ENCODE data around the gene MYBPC1. TPM values are rescaled to one million over a fixed set of nuclear protein-coding genes. Genes with fewer than 3 reads are reported as not detected.
A peak's percentile ranks its signal among the peaks of the same experiment; 100 is the strongest.

MYBPC1 gene
- total and polyA plus RNA-seq, 2 of the 13 experiments (the other 11 are each of a cell fraction or from before 2014, with no cell fraction given) = 0.31 to 0.53 TPM

GRCh38 chr12:101697930-101698799 is 103.4 kb downstream of the MYBPC1 start:
- Histone ChIP-seq H3K27me3 (ENCODE audit: control insufficient read depth in 1 of 2, insufficient read depth in 2 of 2, low read length in 2 of 2) (no peaks in the 10 kb centered on the region; a peak in 2 of 5 replicates), H3K4me3 (replicated peaks in 1 of 3; ENCODE audit: insufficient read depth in 1 of 3, low read depth in 2 of 3, low read length in 3 of 3) (peak overlapping the region; percentile 97 to 100 (median 99)), H3K79me2 (ENCODE audit: insufficient read depth, low read length) (peaks cover 61% of the 10 kb centered on the region), H4K20me1 (ENCODE audit: insufficient read depth, low read length) (peaks cover 26% of the 10 kb centered on the region), H3K4me2 (ENCODE audit: low read depth, low read length) (peak overlapping the region; percentile 79), H3K27ac (ENCODE audit: extremely low read length, insufficient read depth, low read length) (peak overlapping the region; percentile 98), H3K9me3 (ENCODE audit: low read length) (no peaks in the 10 kb centered on the region), H2AFZ (ENCODE audit: low read length) (no peak overlapping the region), H3K4me1 (ENCODE audit: insufficient read depth, low read length) (peaks cover 61% of the 10 kb centered on the region), H3K36me3 (replicated peaks in 1 of 2; ENCODE audit: control insufficient read depth in 1 of 2, insufficient read depth in 2 of 2, low read length in 2 of 2) (peaks cover 0 to 5% of the 10 kb centered on the region in 2 experiments; a peak in 1 of 5 replicates), H3K9ac (ENCODE audit: insufficient read depth, low read depth, low read length) (peak overlapping the region; percentile 95)
- ATAC-seq (peak; percentile 45), FAIRE-seq (peak; percentile 39), DNase-seq (ENCODE audit: low spot score) (peak; percentile 22)
- ChIA-PET POLR2A (interaction anchor here (0.6 to 2.8 kb wide), 17 partner anchors 9 to 291 kb away, joined by 3 to 20 read pairs (median 4); partner anchors contain the start of gene ARL1), CTCF (ENCODE audit: low intra/inter-chr PET ratio, low total read pairs) (interaction anchor here (0.9 kb wide), 1 partner anchor 28 kb away, joined by 3 read pairs; no protein-coding TSS in a partner anchor)
- TSS peak; percentile 49 for BruUV-seq (replicated peaks)
- WGBS (ENCODE audit: low lambda C conversion rate) = under 1% methylated on average over 15 of the region's 67 CpGs
- in situ Hi-C loops (cut with HindIII; ENCODE audit: extremely low pct_ligation_motif_present, low pct_unique_long_range_greater_than_20kb) (loop anchor here (10.0 kb wide), 1 partner anchor 93 kb away; no protein-coding TSS in a partner anchor), intact Hi-C loops (cut with micrococcal nuclease; ENCODE audit: unreplicated experiment) (loop anchor here (1.0 to 5.0 kb wide), 4 partner anchors 15 to 128 kb away; no protein-coding TSS in a partner anchor)
- 0 out of 2 replicates have a peak, but pooled peaks have one; percentile 37 for TF ChIP-seq SNAI1 (CRISPR knock-in tag; IDR thresholded peaks at IDR 0.05; ENCODE audit: borderline replicate concordance)
- TF ChIP-seq ZNF687 (CRISPR knock-in tag; IDR thresholded peaks at IDR 0.05) = peak; percentile 72
- TF ChIP-seq PAXIP1 (CRISPR knock-in tag; conservative IDR thresholded peaks at IDR 0.05) = 0 out of 2 replicates have a peak, but pooled peaks have one; percentile 28
- TF ChIP-seq TFDP1 (CRISPR knock-in tag; IDR thresholded peaks at IDR 0.05; ENCODE audit: borderline replicate concordance) = no peak
- TF ChIP-seq RFXANK (CRISPR knock-in tag; IDR thresholded peaks at IDR 0.05) = no peak
- 0 out of 2 replicates have a peak, but pooled peaks have one; percentile 40 for TF ChIP-seq ZBTB43 (CRISPR knock-in tag; conservative IDR thresholded peaks at IDR 0.05)
- no peak for TF ChIP-seq ZBTB7B (CRISPR knock-in tag; IDR thresholded peaks at IDR 0.05)
- 0 out of 2 replicates have a peak, but pooled peaks have one; percentile 5 for TF ChIP-seq BHLHE40 (IDR thresholded peaks at IDR 0.05; ENCODE audit: low read length)
- no peak for TF ChIP-seq MTA3 (CRISPR knock-in tag; IDR thresholded peaks at IDR 0.05)
- no peak for TF ChIP-seq NFE2 (CRISPR knock-in tag; IDR thresholded peaks at IDR 0.05)
- TF ChIP-seq HDAC1 (CRISPR knock-in tag; IDR thresholded peaks at IDR 0.05) = peak; percentile 75
